HepG2 (cell line): Measurements from ENCODE around the gene SLC29A3. TPM values are rescaled to one million over a fixed set of nuclear protein-coding genes. Genes with fewer than 3 reads are reported as not detected.

ENCODE experiments used
- ATAC-seq: fragments of 200-7000 bp; cut with Tn5 transposase; 3 replicates; pipeline ENCODE4 v1.9.1; 2020; ENCODE audit warnings: mild to moderate bottlenecking, moderate library complexity
- BruUV-seq: library from RNA; stranded (reverse); fragments of 400-500 nt; replicated peaks from 2 replicates; lab custom pipeline; 2021; lab: Mats Ljungman, UMichigan
- CTCF ChIA-PET: fragments of 300-600 bp; formaldehyde crosslinking; extraction: SDS; loops from one replicate; lab custom pipeline; 2021; ENCODE audit warnings: low total read pairs, inconsistent platforms, low intra/inter-chr PET ratio; lab: Yijun Ruan, JAX
- POLR2A ChIA-PET: fragments of 350-600 bp; sonication (Branson Sonifier 250); formaldehyde crosslinking; loops from one replicate; lab custom pipeline; 2020; ENCODE audit warnings: antibody characterized with exemption, inconsistent platforms; lab: Yijun Ruan, JAX
- DNase-seq: peaks from one replicate; pipeline ENCODE4 v3.0.0-alpha.2; 2015; ENCODE audit warnings: low spot score
- FAIRE-seq: peaks from 3 replicates; lab custom pipeline; 2011; peaks lifted over from hg19 to GRCh38; lab: Jason Lieb, UNC
- H2AFZ ChIP-seq: one replicate; pipeline ENCODE4 v1.6.1; 2011; ENCODE audit warnings: low read length, inconsistent platforms
- H3K27ac ChIP-seq: fragments of 300-600 bp; 3 replicates; pipeline ENCODE4 v1.8.0; 2011; ENCODE audit warnings: mixed run types, mild to moderate bottlenecking, mixed read lengths, low read length, inconsistent platforms; ENCODE audit not compliant: insufficient read depth; ENCODE audit errors: extremely low read length
- H3K27me3 ChIP-seq, 2 experiments: fragments of 200-600 bp in 1 of 2; 2 replicates in 1 of 2; 3 replicates in 1 of 2; pipeline versions ENCODE4 v1.6.0 to v1.8.0; 2011; ENCODE audit warnings: low read length in 2 of 2, mild to moderate bottlenecking in 2 of 2, moderate library complexity in 2 of 2, inconsistent platforms in 1 of 2; ENCODE audit not compliant: insufficient read depth in 2 of 2, control insufficient read depth in 1 of 2
- H3K36me3 ChIP-seq, 2 experiments: fragments of 200-600 bp in 1 of 2; replicated peaks in 1 of 2; 2 replicates in 1 of 2; 3 replicates in 1 of 2; pipeline versions ENCODE4 v1.5.1 to v1.8.0; 2011; ENCODE audit warnings: low read length in 2 of 2, inconsistent platforms in 1 of 2; ENCODE audit not compliant: insufficient read depth in 2 of 2, control insufficient read depth in 1 of 2
- H3K4me1 ChIP-seq: 2 replicates; pipeline ENCODE4 v1.5.1; 2012; ENCODE audit warnings: low read length, inconsistent platforms; ENCODE audit not compliant: insufficient read depth
- H3K4me2 ChIP-seq: 2 replicates; pipeline ENCODE4 v1.6.0; 2011; ENCODE audit warnings: low read depth, low read length, inconsistent platforms
- H3K4me3 ChIP-seq, 3 experiments: fragments of 200-600 bp in 1 of 3; sonication (generic), shearing (Covaris generic) in 1 of 3; replicated peaks in 1 of 3; 2 replicates each; pipeline ENCODE4 v1.5.1; 2011 to 2016; ENCODE audit warnings: low read length in 3 of 3, inconsistent platforms in 2 of 3, low read depth in 2 of 3, mild to moderate bottlenecking in 2 of 3, control low read depth in 1 of 3, mixed read lengths in 1 of 3; ENCODE audit not compliant: insufficient read depth in 1 of 3
- H3K79me2 ChIP-seq: one replicate; pipeline ENCODE4 v1.6.1; 2011; ENCODE audit warnings: low read length, inconsistent platforms; ENCODE audit not compliant: insufficient read depth
- H3K9ac ChIP-seq: 2 replicates; pipeline ENCODE4 v1.6.0; 2011; ENCODE audit warnings: mild to moderate bottlenecking, low read depth, low read length, inconsistent platforms; ENCODE audit not compliant: insufficient read depth
- H3K9me3 ChIP-seq: 2 replicates; pipeline ENCODE4 v1.5.1; 2012; ENCODE audit warnings: mild to moderate bottlenecking, low read length
- H4K20me1 ChIP-seq: 2 replicates; pipeline ENCODE4 v1.6.0; 2011; ENCODE audit warnings: inconsistent platforms, mild to moderate bottlenecking, low read length, moderate library complexity; ENCODE audit not compliant: insufficient read depth
- CCDC6 ChIP-seq: sonication (generic); formaldehyde crosslinking; IDR thresholded peaks from 2 replicates; pipeline ENCODE4 v1.8.1; 2022; ENCODE audit warnings: mild to moderate bottlenecking, missing genetic modification reagents, moderate library complexity
- NFE2 ChIP-seq: sonication (generic); formaldehyde crosslinking; IDR thresholded peaks from 2 replicates; pipeline ENCODE4 v1.4.0; 2020; ENCODE audit warnings: missing genetic modification reagents
- PAWR ChIP-seq: sonication (generic); formaldehyde crosslinking; IDR thresholded peaks from 2 replicates; pipeline ENCODE4 v1.4.0; 2020; ENCODE audit warnings: missing genetic modification reagents, mild to moderate bottlenecking, borderline replicate concordance
- RFX5 ChIP-seq: IDR thresholded peaks from 2 replicates; pipeline ENCODE4 v1.6.1; 2011; ENCODE audit warnings: low read depth, low read length, improper control_type of control experiment
- SIN3A ChIP-seq: IDR thresholded peaks from 2 replicates; pipeline ENCODE4 v1.6.1; 2011; ENCODE audit warnings: low read depth, mild to moderate bottlenecking, control low read depth, low read length, borderline replicate concordance
- ZEB1 ChIP-seq: IDR thresholded peaks from 2 replicates; pipeline ENCODE4 v1.6.1; 2012; ENCODE audit warnings: mild to moderate bottlenecking, low read depth, inconsistent platforms; ENCODE audit not compliant: insufficient replicate concordance
- ZFP36L2 ChIP-seq: sonication (generic); formaldehyde crosslinking; IDR thresholded peaks from 2 replicates; pipeline ENCODE4 v1.4.0; 2020; ENCODE audit warnings: missing genetic modification reagents
- ZFP41 ChIP-seq: sonication (generic); formaldehyde crosslinking; IDR thresholded peaks from 2 replicates; pipeline ENCODE4 v1.4.0; 2020; ENCODE audit warnings: mild to moderate bottlenecking, missing genetic modification reagents, borderline replicate concordance
- ZNF17 ChIP-seq: sonication (generic); formaldehyde crosslinking; IDR thresholded peaks from 2 replicates; pipeline ENCODE4 v1.5.0; 2020; ENCODE audit warnings: mild to moderate bottlenecking, missing genetic modification reagents
- ZNF274 ChIP-seq: sonication (generic); formaldehyde crosslinking; IDR thresholded peaks from 2 replicates; pipeline ENCODE4 v1.5.1; 2020; ENCODE audit warnings: mild to moderate bottlenecking, missing genetic modification reagents
- ZNF33B ChIP-seq: sonication (generic); formaldehyde crosslinking; IDR thresholded peaks from 2 replicates; pipeline ENCODE4 v1.5.1; 2020; ENCODE audit warnings: mild to moderate bottlenecking, missing genetic modification reagents
- ZNF570 ChIP-seq: sonication (generic); formaldehyde crosslinking; IDR thresholded peaks from 2 replicates; pipeline ENCODE4 v1.4.0; 2020; ENCODE audit warnings: mild to moderate bottlenecking, missing genetic modification reagents, borderline replicate concordance
- WGBS: methylation state at CpG from one replicate; pipeline ENCODE4 v1.1.6; 2017; ENCODE audit warnings: low lambda C conversion rate; 5-methylcytosine and 5-hydroxymethylcytosine counted together
- in situ Hi-C: cut with HindIII; loops from 2 replicates; pipeline ENCODE4 v1.10.0; 2017; ENCODE audit warnings: low pct_unique_long_range_greater_than_20kb; ENCODE audit not compliant: extremely low pct_ligation_motif_present
- intact Hi-C: fragments of 100-400 bp; cut with micrococcal nuclease; formaldehyde crosslinking; loops from one replicate; pipeline ENCODE4 v1.10.0; 2022; ENCODE audit not compliant: unreplicated experiment
- polyA plus RNA-seq, 8 experiments: library from polyadenylated mRNA; depleted of rRNA in 3 of 8; stranded (reverse) in 7 of 8; unstranded in 1 of 8; fragments of >200 nt; fragmentation: Illumina TruSeq in 4 of 8; extraction: Trizol in 4 of 8; gene quantifications; 2 replicates each; pipeline versions ENCODE4 v1.2.1 to v1.2.3, GENCODE V29; 2011 to 2016; ENCODE audit warnings: low read depth in 4 of 8, missing spikeins in 1 of 8, mixed read lengths in 1 of 8; ENCODE audit not compliant: insufficient read depth in 1 of 8
- total RNA-seq, 5 experiments: library from RNA; depleted of rRNA; stranded (reverse); fragments of >200 nt; fragmentation: Illumina TruSeq; extraction: Trizol; gene quantifications; 2 replicates each; pipeline ENCODE4 v1.2.3, GENCODE V29; 2016; ENCODE audit warnings: low read depth in 1 of 5
- TF ChIP-seq, protein P1 (sequence below): sonication (generic); formaldehyde crosslinking; IDR thresholded peaks from 2 replicates; pipeline ENCODE4 v1.4.0; 2020; ENCODE audit warnings: missing genetic modification reagents
- TF ChIP-seq, protein P2 (sequence below): sonication (generic); formaldehyde crosslinking; IDR thresholded peaks from 2 replicates; pipeline ENCODE4 v1.5.0; 2020; ENCODE audit warnings: mild to moderate bottlenecking, missing genetic modification reagents
- TF ChIP-seq, protein P3 (sequence below): sonication (generic); formaldehyde crosslinking; IDR thresholded peaks from 2 replicates; pipeline ENCODE4 v1.9.0; 2021; ENCODE audit warnings: missing genetic modification reagents, borderline replicate concordance
- TF ChIP-seq, protein P4 (sequence below): sonication (generic); formaldehyde crosslinking; IDR thresholded peaks from 2 replicates; pipeline ENCODE4 v1.5.0; 2020; ENCODE audit warnings: mild to moderate bottlenecking, low read depth, missing genetic modification reagents, borderline replicate concordance

Gene SLC29A3
- total and polyA plus RNA-seq, 2 of the 13 experiments (the other 11 are each of a cell fraction or from before 2014, with no cell fraction given), result 8.6 to 11.8 TPM

DNA sequence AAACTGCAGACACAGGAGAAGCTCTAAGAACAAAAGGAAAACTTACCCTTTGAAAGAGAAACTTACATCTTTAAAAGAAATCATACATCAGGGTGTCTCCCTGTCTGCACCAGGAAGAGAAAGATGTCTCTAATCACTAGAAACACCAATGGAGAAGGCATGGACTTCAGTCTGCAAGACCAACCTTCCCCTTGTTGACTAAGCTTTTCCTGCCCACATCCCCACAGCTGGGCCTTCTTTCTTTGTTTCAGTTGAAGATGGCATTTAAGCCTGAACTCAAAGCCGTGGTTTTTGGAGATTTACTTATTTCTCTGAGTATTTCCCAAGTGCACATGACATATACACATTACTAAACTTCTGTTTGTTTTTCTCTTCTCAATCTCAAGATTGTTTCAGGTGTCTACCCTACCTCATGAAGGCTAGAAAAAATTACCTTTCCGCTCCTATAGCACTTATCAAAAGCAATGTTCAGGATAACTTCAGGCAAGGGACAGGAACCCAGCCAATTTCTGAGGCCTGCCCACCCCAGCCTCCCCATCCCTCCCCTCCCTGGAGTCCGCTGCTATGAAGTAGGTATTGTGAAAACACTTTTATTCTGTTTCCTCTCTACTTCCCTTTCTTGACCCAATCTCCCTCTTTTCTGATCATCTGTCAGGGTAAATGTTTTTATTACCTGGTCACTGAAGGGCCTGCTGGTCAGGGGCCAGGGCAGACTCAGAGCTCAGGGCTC is 2.8 kb upstream of the SLC29A3 start:
- Histone ChIP-seq H3K4me1 (peaks cover 15% of the 10 kb centered on the region), H3K9ac (no peak overlapping the region), H3K4me3 (no peak overlapping the region), H3K79me2 (no peaks in the 10 kb centered on the region), H3K27me3 (peaks cover 0 to 12% of the 10 kb centered on the region in 2 experiments; a peak in 1 of 5 replicates), H3K36me3 (no peaks in the 10 kb centered on the region), H4K20me1 (no peaks in the 10 kb centered on the region), H3K27ac (no peak overlapping the region), H3K9me3 (no peaks in the 10 kb centered on the region), H2AFZ (no peak overlapping the region), H3K4me2 (no peak overlapping the region)
- ATAC-seq (no peak), DNase-seq (no peak), FAIRE-seq (no peak)
- no TSS peak for BruUV-seq
- intact Hi-C loops (loop anchor here (2.0 to 10.0 kb wide), 3 partner anchors 69 to 289 kb away; no protein-coding TSS in a partner anchor), in situ Hi-C loops (loop anchor here (5.0 to 10.0 kb wide), 3 partner anchors 61 to 299 kb away; no protein-coding TSS in a partner anchor)
- WGBS, result 16% methylated on average over 3 of the region's 3 CpGs
- ChIA-PET POLR2A (no interaction called here), CTCF (interaction anchor here (1.2 kb wide), 1 partner anchor 254 kb away, joined by 4 read pairs; no protein-coding TSS in a partner anchor)
- TF ChIP-seq ZFP36L2 (CRISPR knock-in tag) (no peak), SIN3A (no peak), ZFP41 (no peak), ZNF17 (CRISPR knock-in tag) (no peak), RFX5 (no peak), NFE2 (CRISPR knock-in tag) (no peak), ZNF570 (no peak), ZNF274 (CRISPR knock-in tag) (no peak), CCDC6 (CRISPR knock-in tag) (no peak), ZEB1 (no peak), ZNF33B (no peak), PAWR (CRISPR knock-in tag) (no peak)
- TF ChIP-seq, protein P1, sequence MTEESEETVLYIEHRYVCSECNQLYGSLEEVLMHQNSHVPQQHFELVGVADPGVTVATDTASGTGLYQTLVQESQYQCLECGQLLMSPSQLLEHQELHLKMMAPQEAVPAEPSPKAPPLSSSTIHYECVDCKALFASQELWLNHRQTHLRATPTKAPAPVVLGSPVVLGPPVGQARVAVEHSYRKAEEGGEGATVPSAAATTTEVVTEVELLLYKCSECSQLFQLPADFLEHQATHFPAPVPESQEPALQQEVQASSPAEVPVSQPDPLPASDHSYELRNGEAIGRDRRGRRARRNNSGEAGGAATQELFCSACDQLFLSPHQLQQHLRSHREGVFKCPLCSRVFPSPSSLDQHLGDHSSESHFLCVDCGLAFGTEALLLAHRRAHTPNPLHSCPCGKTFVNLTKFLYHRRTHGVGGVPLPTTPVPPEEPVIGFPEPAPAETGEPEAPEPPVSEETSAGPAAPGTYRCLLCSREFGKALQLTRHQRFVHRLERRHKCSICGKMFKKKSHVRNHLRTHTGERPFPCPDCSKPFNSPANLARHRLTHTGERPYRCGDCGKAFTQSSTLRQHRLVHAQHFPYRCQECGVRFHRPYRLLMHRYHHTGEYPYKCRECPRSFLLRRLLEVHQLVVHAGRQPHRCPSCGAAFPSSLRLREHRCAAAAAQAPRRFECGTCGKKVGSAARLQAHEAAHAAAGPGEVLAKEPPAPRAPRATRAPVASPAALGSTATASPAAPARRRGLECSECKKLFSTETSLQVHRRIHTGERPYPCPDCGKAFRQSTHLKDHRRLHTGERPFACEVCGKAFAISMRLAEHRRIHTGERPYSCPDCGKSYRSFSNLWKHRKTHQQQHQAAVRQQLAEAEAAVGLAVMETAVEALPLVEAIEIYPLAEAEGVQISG, result no peak
- TF ChIP-seq, protein P2, sequence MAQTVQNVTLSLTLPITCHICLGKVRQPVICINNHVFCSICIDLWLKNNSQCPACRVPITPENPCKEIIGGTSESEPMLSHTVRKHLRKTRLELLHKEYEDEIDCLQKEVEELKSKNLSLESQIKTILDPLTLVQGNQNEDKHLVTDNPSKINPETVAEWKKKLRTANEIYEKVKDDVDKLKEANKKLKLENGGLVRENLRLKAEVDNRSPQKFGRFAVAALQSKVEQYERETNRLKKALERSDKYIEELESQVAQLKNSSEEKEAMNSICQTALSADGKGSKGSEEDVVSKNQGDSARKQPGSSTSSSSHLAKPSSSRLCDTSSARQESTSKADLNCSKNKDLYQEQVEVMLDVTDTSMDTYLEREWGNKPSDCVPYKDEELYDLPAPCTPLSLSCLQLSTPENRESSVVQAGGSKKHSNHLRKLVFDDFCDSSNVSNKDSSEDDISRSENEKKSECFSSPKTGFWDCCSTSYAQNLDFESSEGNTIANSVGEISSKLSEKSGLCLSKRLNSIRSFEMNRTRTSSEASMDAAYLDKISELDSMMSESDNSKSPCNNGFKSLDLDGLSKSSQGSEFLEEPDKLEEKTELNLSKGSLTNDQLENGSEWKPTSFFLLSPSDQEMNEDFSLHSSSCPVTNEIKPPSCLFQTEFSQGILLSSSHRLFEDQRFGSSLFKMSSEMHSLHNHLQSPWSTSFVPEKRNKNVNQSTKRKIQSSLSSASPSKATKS (CRISPR knock-in tag), result no peak
- TF ChIP-seq, protein P3, sequence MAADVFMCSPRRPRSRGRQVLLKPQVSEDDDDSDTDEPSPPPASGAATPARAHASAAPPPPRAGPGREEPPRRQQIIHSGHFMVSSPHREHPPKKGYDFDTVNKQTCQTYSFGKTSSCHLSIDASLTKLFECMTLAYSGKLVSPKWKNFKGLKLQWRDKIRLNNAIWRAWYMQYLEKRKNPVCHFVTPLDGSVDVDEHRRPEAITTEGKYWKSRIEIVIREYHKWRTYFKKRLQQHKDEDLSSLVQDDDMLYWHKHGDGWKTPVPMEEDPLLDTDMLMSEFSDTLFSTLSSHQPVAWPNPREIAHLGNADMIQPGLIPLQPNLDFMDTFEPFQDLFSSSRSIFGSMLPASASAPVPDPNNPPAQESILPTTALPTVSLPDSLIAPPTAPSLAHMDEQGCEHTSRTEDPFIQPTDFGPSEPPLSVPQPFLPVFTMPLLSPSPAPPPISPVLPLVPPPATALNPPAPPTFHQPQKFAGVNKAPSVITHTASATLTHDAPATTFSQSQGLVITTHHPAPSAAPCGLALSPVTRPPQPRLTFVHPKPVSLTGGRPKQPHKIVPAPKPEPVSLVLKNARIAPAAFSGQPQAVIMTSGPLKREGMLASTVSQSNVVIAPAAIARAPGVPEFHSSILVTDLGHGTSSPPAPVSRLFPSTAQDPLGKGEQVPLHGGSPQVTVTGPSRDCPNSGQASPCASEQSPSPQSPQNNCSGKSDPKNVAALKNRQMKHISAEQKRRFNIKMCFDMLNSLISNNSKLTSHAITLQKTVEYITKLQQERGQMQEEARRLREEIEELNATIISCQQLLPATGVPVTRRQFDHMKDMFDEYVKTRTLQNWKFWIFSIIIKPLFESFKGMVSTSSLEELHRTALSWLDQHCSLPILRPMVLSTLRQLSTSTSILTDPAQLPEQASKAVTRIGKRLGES, result no peak
- TF ChIP-seq, protein P4, sequence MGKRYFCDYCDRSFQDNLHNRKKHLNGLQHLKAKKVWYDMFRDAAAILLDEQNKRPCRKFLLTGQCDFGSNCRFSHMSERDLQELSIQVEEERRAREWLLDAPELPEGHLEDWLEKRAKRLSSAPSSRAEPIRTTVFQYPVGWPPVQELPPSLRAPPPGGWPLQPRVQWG (CRISPR knock-in tag), result no peak
